ENCODE measurements around the gene RPRD1B. TPM values are rescaled to one million over a fixed set of nuclear protein-coding genes. Genes with fewer than 3 reads are reported as not detected.

RPRD1B gene
- polyA plus RNA-seq, 3 donors, result 3.6 to 12.3 (median 4.7) TPM

GRCh38 chr20:38129248-38129865, 95.8 kb downstream of the RPRD1B start:
- no peaks in the 10 kb centered on the region for H3K9me3 ChIP-seq (replicated peaks in 1 of 2; ENCODE audit: control insufficient read depth in 1 of 2, insufficient read depth in 1 of 2, low read length in 2 of 2)
- H3K9ac ChIP-seq (ENCODE audit: insufficient read depth, low read length, poor library complexity, severe bottlenecking), result no peak overlapping the region
- no peaks in the 10 kb centered on the region for H3K36me3 Mint-ChIP-seq
- TF ChIP-seq, protein P1, sequence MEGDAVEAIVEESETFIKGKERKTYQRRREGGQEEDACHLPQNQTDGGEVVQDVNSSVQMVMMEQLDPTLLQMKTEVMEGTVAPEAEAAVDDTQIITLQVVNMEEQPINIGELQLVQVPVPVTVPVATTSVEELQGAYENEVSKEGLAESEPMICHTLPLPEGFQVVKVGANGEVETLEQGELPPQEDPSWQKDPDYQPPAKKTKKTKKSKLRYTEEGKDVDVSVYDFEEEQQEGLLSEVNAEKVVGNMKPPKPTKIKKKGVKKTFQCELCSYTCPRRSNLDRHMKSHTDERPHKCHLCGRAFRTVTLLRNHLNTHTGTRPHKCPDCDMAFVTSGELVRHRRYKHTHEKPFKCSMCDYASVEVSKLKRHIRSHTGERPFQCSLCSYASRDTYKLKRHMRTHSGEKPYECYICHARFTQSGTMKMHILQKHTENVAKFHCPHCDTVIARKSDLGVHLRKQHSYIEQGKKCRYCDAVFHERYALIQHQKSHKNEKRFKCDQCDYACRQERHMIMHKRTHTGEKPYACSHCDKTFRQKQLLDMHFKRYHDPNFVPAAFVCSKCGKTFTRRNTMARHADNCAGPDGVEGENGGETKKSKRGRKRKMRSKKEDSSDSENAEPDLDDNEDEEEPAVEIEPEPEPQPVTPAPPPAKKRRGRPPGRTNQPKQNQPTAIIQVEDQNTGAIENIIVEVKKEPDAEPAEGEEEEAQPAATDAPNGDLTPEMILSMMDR (IDR thresholded peaks at IDR 0.05), result no peak
- no peaks in the 10 kb centered on the region for H3K9me3 Mint-ChIP-seq
- H3K79me2 ChIP-seq (ENCODE audit: insufficient read depth, low read length), result no peaks in the 10 kb centered on the region
- H3K27ac Mint-ChIP-seq, result peak overlapping the region in 2 of 7 donors; percentile 11 to 30
- H4K20me1 ChIP-seq (ENCODE audit: insufficient read depth, low read length), result no peaks in the 10 kb centered on the region
- DNase-seq, result no peak
- H3K4me2 ChIP-seq (replicated peaks; ENCODE audit: extremely low read depth, low read length, poor library complexity, severe bottlenecking), result no peak overlapping the region
- WGBS (ENCODE audit: insufficient coverage), result 93% methylated on average over 2 of the region's 6 CpGs
- H3K27me3 Mint-ChIP-seq (ENCODE audit: low read depth in 3 of 3), result peaks cover 2 to 7% (median 5%) of the 10 kb centered on the region in 3 donors
- H2AFZ ChIP-seq (ENCODE audit: insufficient read depth, low read depth, low read length, poor library complexity, severe bottlenecking), result no peak overlapping the region
- H3K4me3 Mint-ChIP-seq, result no peak overlapping the region
- H3K4me3 ChIP-seq (replicated peaks in 1 of 3; ENCODE audit: low read depth in 2 of 3, low read length in 3 of 3), result no peak overlapping the region
- H3K27me3 ChIP-seq (ENCODE audit: control insufficient read depth in 2 of 2, insufficient read depth in 2 of 2, low read length in 2 of 2), result no peaks in the 10 kb centered on the region
- H3K27ac ChIP-seq (ENCODE audit: low read depth in 1 of 2, low read length in 2 of 2), result no peak overlapping the region
- H3K36me3 ChIP-seq (replicated peaks in 1 of 2; ENCODE audit: control insufficient read depth in 1 of 2, insufficient read depth in 2 of 2, low read length in 2 of 2), result no peaks in the 10 kb centered on the region
- intact Hi-C loops (cut with micrococcal nuclease), result no loop called here
- no peaks in the 10 kb centered on the region for H3K4me1 ChIP-seq (ENCODE audit: control insufficient read depth in 1 of 2, insufficient read depth in 2 of 2, low read length in 2 of 2)
- peaks cover under 1% of the 10 kb centered on the region for H3K4me1 Mint-ChIP-seq

DNA sequence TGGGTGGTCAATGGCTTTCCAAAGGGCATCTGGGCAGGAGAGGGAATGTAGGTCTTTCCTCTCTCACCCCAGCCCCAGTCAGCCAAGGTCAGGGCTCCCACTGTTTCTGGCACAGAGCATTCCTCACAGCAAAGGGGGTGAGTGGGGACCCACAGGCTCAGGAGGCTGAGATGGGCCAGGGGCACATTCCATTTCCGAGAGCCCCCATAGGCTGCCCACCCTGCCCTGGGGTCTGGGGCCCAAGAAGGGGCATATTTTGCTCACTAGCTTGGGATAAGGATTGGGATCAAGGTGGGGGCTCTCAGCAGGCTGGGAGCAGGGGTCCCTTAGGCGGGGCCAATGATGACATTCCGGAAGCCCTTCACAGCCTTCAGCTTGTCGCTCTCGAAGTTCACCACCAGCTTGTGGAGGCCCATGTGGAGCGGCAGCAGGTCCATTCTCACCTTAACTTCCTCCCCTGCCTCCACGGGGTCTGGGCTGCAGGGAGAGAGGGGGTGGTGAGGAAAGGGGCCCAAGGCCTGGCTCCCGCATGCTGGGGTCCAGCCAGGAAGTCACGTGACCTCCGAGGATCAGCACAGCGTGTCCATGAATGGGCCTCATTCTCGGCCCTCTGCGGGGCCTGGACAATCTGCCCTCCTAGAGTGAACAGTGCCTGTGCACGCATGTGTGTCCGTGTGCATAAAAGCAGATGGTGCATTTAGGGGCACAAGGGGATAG, 96.5 kb downstream of the RPRD1B start:
- no peaks in the 10 kb centered on the region for H3K27me3 ChIP-seq (ENCODE audit: control insufficient read depth in 2 of 2, insufficient read depth in 2 of 2, low read length in 2 of 2)
- no peak overlapping the region for H3K9ac ChIP-seq (ENCODE audit: insufficient read depth, low read length, poor library complexity, severe bottlenecking)
- TF ChIP-seq, protein P1 (IDR thresholded peaks at IDR 0.05), result no peak
- Mint-ChIP-seq H3K4me3 (no peak overlapping the region), H3K27ac (peak overlapping the region in 1 of 7 donors; percentile 30), H3K36me3 (no peaks in the 10 kb centered on the region), H3K27me3 (ENCODE audit: low read depth in 3 of 3) (peaks cover 2 to 7% (median 5%) of the 10 kb centered on the region in 3 donors), H3K9me3 (no peaks in the 10 kb centered on the region), H3K4me1 (peaks cover 7% of the 10 kb centered on the region)
- H3K4me2 ChIP-seq (replicated peaks; ENCODE audit: extremely low read depth, low read length, poor library complexity, severe bottlenecking), result no peak overlapping the region
- H3K9me3 ChIP-seq (replicated peaks in 1 of 2; ENCODE audit: control insufficient read depth in 1 of 2, insufficient read depth in 1 of 2, low read length in 2 of 2), result no peaks in the 10 kb centered on the region
- no peaks in the 10 kb centered on the region for H3K36me3 ChIP-seq (replicated peaks in 1 of 2; ENCODE audit: control insufficient read depth in 1 of 2, insufficient read depth in 2 of 2, low read length in 2 of 2)
- no peak for DNase-seq
- H3K79me2 ChIP-seq (ENCODE audit: insufficient read depth, low read length), result no peaks in the 10 kb centered on the region
- intact Hi-C loops (cut with micrococcal nuclease), result no loop called here
- no peak overlapping the region for H2AFZ ChIP-seq (ENCODE audit: insufficient read depth, low read depth, low read length, poor library complexity, severe bottlenecking)
- 83% methylated on average over 9 of the region's 15 CpGs for WGBS (ENCODE audit: insufficient coverage)
- H4K20me1 ChIP-seq (ENCODE audit: insufficient read depth, low read length), result no peaks in the 10 kb centered on the region
- no peaks in the 10 kb centered on the region for H3K4me1 ChIP-seq (ENCODE audit: control insufficient read depth in 1 of 2, insufficient read depth in 2 of 2, low read length in 2 of 2)
- H3K27ac ChIP-seq (ENCODE audit: low read depth in 1 of 2, low read length in 2 of 2), result no peak overlapping the region
- H3K4me3 ChIP-seq (replicated peaks in 1 of 3; ENCODE audit: low read depth in 2 of 3, low read length in 3 of 3), result no peak overlapping the region
